VCaP (cell line): Measurements from ENCODE around the gene RAD51B.

Experiments
- H3K27ac ChIP-seq: fragments of 450-650 bp; 2 replicates; pipeline ENCODE4 v1.5.1; 2017
- CTCF ChIP-seq: fragments of 450-650 bp; conservative IDR thresholded peaks from 2 replicates; pipeline ENCODE4 v1.5.1; 2017; ENCODE audit warnings: mild to moderate bottlenecking, moderate library complexity

The RAD51B gene

GRCh38 chr14:68139431-68140075 lies 320.0 kb downstream of the RAD51B start:
- TF ChIP-seq CTCF: no peak
- peak overlapping the region; percentile 36; the same call in 1 of the 2 replicates for H3K27ac ChIP-seq

GRCh38 chr14:68140076-68140741 lies 320.6 kb downstream of the RAD51B start:
- H3K27ac ChIP-seq: peak overlapping the region; percentile 36; the same call in 1 of the 2 replicates
- no peak for TF ChIP-seq CTCF

GRCh38 chr14:68140806-68141205 lies 321.2 kb downstream of the RAD51B start:
- no peak for TF ChIP-seq CTCF
- peak overlapping the region; percentile 36; the same call in 1 of the 2 replicates for H3K27ac ChIP-seq

GRCh38 chr14:68141281-68142088 lies 321.9 kb downstream of the RAD51B start:
- peak overlapping the region; percentile 36; the same call in 1 of the 2 replicates for H3K27ac ChIP-seq

GRCh38 chr14:68143341-68143841 lies 323.8 kb downstream of the RAD51B start:
- no peak overlapping the region for H3K27ac ChIP-seq
- TF ChIP-seq CTCF: no peak

More at GRCh38 chr14:68141281-68142088, 321.9 kb downstream of the RAD51B start:
- TF ChIP-seq CTCF: no peak

GRCh38 chr14:68144051-68144681 lies 324.6 kb downstream of the RAD51B start:
- peak overlapping the region; percentile 3; the same call in 1 of the 2 replicates for H3K27ac ChIP-seq
- TF ChIP-seq CTCF: no peak
